Keratinocyte (primary cell): ENCODE data around the gene FIBP.

Source experiments
- EZH2 ChIP-seq: IDR thresholded peaks from one replicate; pipeline ENCODE4 v1.6.1; 2012; ENCODE audit warnings: inconsistent platforms, mild to moderate bottlenecking, low read length, moderate library complexity
- TF ChIP-seq, protein P1 (sequence below), 3 experiments: IDR thresholded peaks in 1 of 3; conservative IDR thresholded peaks in 1 of 3; optimal IDR thresholded peaks in 1 of 3; 2 replicates in 2 of 3; 3 replicates in 1 of 3; pipeline versions ENCODE3 to v1.5.1; 2011; ENCODE audit warnings: low read length in 3 of 3, mild to moderate bottlenecking in 3 of 3, moderate library complexity in 2 of 3, control low read depth in 1 of 3, inconsistent platforms in 1 of 3; ENCODE audit not compliant: insufficient read depth in 2 of 3; ENCODE audit errors: extremely low read depth in 1 of 3

DNA sequence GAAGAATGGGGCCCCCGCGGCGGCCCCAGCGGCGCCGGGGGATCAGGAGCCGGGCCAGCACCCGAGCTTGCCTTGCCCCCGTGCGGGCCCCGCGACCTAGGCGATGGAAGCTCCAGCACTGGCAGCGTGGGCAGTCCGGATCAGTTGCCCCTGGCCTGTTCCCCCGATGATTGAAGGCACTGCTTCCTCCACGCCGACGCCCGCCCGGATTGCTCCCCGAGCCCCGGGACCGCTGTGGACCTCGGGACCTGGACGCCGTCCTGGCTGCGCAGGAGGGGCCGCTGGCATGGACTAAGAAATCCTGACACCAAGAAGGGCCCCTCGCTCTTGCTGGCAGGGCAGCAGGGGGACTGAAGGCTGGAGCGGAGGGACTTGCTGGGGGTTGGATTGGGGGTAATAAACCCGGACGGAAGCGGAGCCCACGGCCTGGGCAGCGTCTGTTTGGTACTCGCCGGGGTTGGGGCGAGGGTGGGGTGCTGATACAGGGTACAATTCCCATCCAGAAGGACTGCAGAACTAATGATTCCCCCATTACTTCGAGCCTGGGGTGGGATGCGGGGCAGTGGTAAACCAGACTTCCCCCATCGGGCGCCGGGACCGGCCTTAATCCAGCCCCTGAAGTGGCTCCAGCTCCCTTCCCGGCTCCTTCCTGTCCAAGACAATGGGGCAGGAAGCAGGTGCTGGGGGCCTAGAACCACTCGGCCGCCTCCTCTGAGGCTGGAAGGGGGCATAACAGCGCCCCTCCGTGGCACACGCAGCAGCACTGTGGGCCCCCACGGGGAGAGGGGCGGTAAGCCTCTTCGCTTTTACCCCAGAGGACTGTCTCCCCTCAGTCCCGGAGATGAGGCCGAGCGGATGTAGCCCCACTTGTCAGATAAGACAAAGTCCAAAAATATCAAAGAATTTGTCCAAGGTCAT, 3.2 kb upstream of the FIBP start:
- TF ChIP-seq, protein P1, sequence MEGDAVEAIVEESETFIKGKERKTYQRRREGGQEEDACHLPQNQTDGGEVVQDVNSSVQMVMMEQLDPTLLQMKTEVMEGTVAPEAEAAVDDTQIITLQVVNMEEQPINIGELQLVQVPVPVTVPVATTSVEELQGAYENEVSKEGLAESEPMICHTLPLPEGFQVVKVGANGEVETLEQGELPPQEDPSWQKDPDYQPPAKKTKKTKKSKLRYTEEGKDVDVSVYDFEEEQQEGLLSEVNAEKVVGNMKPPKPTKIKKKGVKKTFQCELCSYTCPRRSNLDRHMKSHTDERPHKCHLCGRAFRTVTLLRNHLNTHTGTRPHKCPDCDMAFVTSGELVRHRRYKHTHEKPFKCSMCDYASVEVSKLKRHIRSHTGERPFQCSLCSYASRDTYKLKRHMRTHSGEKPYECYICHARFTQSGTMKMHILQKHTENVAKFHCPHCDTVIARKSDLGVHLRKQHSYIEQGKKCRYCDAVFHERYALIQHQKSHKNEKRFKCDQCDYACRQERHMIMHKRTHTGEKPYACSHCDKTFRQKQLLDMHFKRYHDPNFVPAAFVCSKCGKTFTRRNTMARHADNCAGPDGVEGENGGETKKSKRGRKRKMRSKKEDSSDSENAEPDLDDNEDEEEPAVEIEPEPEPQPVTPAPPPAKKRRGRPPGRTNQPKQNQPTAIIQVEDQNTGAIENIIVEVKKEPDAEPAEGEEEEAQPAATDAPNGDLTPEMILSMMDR (optimal IDR thresholded peaks at IDR 0.05 in 1 of 3, IDR thresholded peaks at IDR 0.05 in 1 of 3, conservative IDR thresholded peaks at IDR 0.05 in 1 of 3; ENCODE audit: extremely low read depth in 1 of 3, insufficient read depth in 2 of 3, low read length in 3 of 3): peak in 1 of 3 experiments; percentile 49
- no peak for TF ChIP-seq EZH2
